ENCODE measurements around the gene HEMK1.

Gene HEMK1

DNA sequence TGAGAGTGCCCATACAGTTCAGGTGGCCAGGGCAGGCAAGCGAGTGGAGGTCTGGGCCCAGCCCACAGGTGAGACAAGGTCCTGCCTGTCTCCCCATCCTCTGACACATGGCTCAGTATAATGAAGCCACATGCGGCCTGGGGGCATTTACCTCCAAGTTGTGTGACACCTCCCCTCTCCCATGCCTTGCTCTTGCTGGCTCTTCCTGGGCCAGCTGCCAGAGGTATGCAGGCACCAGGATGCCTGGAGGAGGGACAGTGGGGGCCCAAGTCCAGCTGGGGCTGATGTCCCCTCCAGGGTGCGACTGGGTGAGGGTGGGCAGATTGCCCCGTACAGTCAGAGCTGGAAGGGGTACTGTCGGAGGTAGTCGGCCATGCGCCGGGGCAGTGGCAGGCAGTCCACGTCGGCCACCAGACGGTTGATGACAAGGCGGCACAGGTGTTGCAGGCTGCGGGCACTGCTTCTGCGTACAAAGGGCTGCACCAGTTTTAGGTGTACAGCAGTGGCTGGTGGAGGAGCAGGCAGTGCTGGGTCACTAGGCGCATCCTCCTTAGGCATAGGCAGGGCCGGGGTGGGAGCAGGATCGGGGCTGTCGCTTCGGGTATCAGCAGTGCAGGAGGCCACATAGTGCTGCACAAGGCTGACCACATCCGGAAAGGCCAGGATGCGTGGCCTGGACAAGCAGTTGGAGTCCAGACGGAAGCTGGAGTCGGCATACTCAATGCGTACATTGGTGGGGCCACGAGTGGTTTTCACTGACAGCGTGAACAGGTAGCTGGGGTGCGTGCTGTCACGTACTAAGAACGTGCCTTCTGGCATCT is 38.2 kb downstream of the HEMK1 start:
- peak overlapping the region; percentile 59 to 92 for H3K27ac ChIP-seq (ENCODE audit: insufficient read depth in 1 of 2, low read depth in 1 of 2, low read length in 2 of 2, poor library complexity in 1 of 2, severe bottlenecking in 2 of 2)
- no peaks in the 10 kb centered on the region for H3K27me3 ChIP-seq (replicated peaks in 2 of 5; ENCODE audit: control insufficient read depth in 4 of 5, insufficient read depth in 5 of 5, low read length in 4 of 5)
- POLR2A ChIA-PET = interaction anchor here (0.6 to 4.6 kb wide), 2 partner anchors 15 to 975 kb away, joined by 5 to 42 read pairs; no protein-coding TSS in a partner anchor
- CTCF ChIA-PET = interaction anchor here (1.1 to 40.1 kb wide), 6 partner anchors 8 to 36 kb away, joined by 4 to 799 read pairs (median 14); partner anchors contain the start of genes C3orf18 and HEMK1
- DNase-seq = no peak
- 87% methylated on average over 29 of the region's 29 CpGs for WGBS (ENCODE audit: insufficient coverage)
- H3K9me3 ChIP-seq (ENCODE audit: control extremely low read depth in 1 of 5, control insufficient read depth in 4 of 5, insufficient read depth in 2 of 5, low read depth in 1 of 5, low read length in 4 of 5) = no peaks in the 10 kb centered on the region
- peak overlapping the region in 5 of 7 experiments; percentile 8 to 92 (median 48) for H3K4me3 ChIP-seq (ENCODE audit: control insufficient read depth in 1 of 7, extremely low read depth in 1 of 7, insufficient read depth in 4 of 7, low read depth in 2 of 7, low read length in 6 of 7)
- peaks cover 26 to 94% (median 91%) of the 10 kb centered on the region in 4 experiments for H3K4me1 ChIP-seq (ENCODE audit: control extremely low read depth in 1 of 4, control insufficient read depth in 4 of 4, insufficient read depth in 4 of 4, low read length in 3 of 4)
- peaks cover 2 to 85% (median 38%) of the 10 kb centered on the region in 4 experiments for H3K36me3 ChIP-seq (ENCODE audit: control insufficient read depth in 4 of 4, insufficient read depth in 4 of 4, low read length in 3 of 4)

GRCh38 chr3:50608278-50608677 is 39.0 kb downstream of the HEMK1 start:
- WGBS (ENCODE audit: insufficient coverage) = 88% methylated on average over 7 of the region's 7 CpGs
- Histone ChIP-seq H3K4me3 (ENCODE audit: control insufficient read depth in 1 of 7, extremely low read depth in 1 of 7, insufficient read depth in 4 of 7, low read depth in 2 of 7, low read length in 6 of 7) (peak overlapping the region in 4 of 7 experiments; percentile 8 to 92 (median 82)), H3K4me1 (ENCODE audit: control extremely low read depth in 1 of 4, control insufficient read depth in 4 of 4, insufficient read depth in 4 of 4, low read length in 3 of 4) (peaks cover 25 to 94% (median 91%) of the 10 kb centered on the region in 4 experiments), H3K36me3 (ENCODE audit: control insufficient read depth in 4 of 4, insufficient read depth in 4 of 4, low read length in 3 of 4) (peaks cover 2 to 77% (median 36%) of the 10 kb centered on the region in 4 experiments), H3K27ac (ENCODE audit: insufficient read depth in 1 of 2, low read depth in 1 of 2, low read length in 2 of 2, poor library complexity in 1 of 2, severe bottlenecking in 2 of 2) (peak overlapping the region; percentile 43 to 92), H3K27me3 (replicated peaks in 2 of 5; ENCODE audit: control insufficient read depth in 4 of 5, insufficient read depth in 5 of 5, low read length in 4 of 5) (no peaks in the 10 kb centered on the region), H3K9me3 (ENCODE audit: control extremely low read depth in 1 of 5, control insufficient read depth in 4 of 5, insufficient read depth in 2 of 5, low read depth in 1 of 5, low read length in 4 of 5) (no peaks in the 10 kb centered on the region)
- DNase-seq = no peak
- ChIA-PET CTCF (interaction anchor here (1.1 to 40.1 kb wide), 5 partner anchors 8 to 37 kb away, joined by 4 to 799 read pairs (median 81); partner anchors contain the start of genes C3orf18 and HEMK1), POLR2A (interaction anchor here (4.6 kb wide), 1 partner anchor 16 kb away, joined by 42 read pairs; no protein-coding TSS in a partner anchor)

- peak overlapping the region; percentile 61 to 92 for H3K27ac ChIP-seq (ENCODE audit: insufficient read depth in 1 of 2, low read depth in 1 of 2, low read length in 2 of 2, poor library complexity in 1 of 2, severe bottlenecking in 2 of 2)
- peaks cover 25 to 92% (median 89%) of the 10 kb centered on the region in 4 experiments for H3K4me1 ChIP-seq (ENCODE audit: control extremely low read depth in 1 of 4, control insufficient read depth in 4 of 4, insufficient read depth in 4 of 4, low read length in 3 of 4)
- H3K9me3 ChIP-seq (ENCODE audit: control extremely low read depth in 1 of 5, control insufficient read depth in 4 of 5, insufficient read depth in 2 of 5, low read depth in 1 of 5, low read length in 4 of 5) = no peaks in the 10 kb centered on the region
These were observed 39.9 kb downstream of the HEMK1 start for GRCh38 chr3:50609071-50609762.

GRCh38 chr3:50609763-50610085 is 40.4 kb downstream of the HEMK1 start:
- WGBS (ENCODE audit: insufficient coverage) = 59% methylated on average over 3 of the region's 3 CpGs
- H3K27ac ChIP-seq (ENCODE audit: insufficient read depth in 1 of 2, low read depth in 1 of 2, low read length in 2 of 2, poor library complexity in 1 of 2, severe bottlenecking in 2 of 2) = peak overlapping the region; percentile 61 to 92
- no peak for DNase-seq
- ChIA-PET CTCF (interaction anchor here (1.0 to 40.1 kb wide), 8 partner anchors 10 to 56 kb away, joined by 3 to 799 read pairs (median 10); partner anchors contain the start of genes C3orf18 and HEMK1), POLR2A (interaction anchor here (0.6 to 4.6 kb wide), 4 partner anchors 9 to 38 kb away, joined by 3 to 42 read pairs (median 8); no protein-coding TSS in a partner anchor)
- H3K4me3 ChIP-seq (ENCODE audit: control insufficient read depth in 1 of 7, extremely low read depth in 1 of 7, insufficient read depth in 4 of 7, low read depth in 2 of 7, low read length in 6 of 7) = peak overlapping the region in 6 of 7 experiments; percentile 73 to 92 (median 80)
- no peaks in the 10 kb centered on the region for H3K27me3 ChIP-seq (replicated peaks in 2 of 5; ENCODE audit: control insufficient read depth in 4 of 5, insufficient read depth in 5 of 5, low read length in 4 of 5)
- peaks cover 23 to 87% (median 84%) of the 10 kb centered on the region in 4 experiments for H3K4me1 ChIP-seq (ENCODE audit: control extremely low read depth in 1 of 4, control insufficient read depth in 4 of 4, insufficient read depth in 4 of 4, low read length in 3 of 4)
- H3K36me3 ChIP-seq (ENCODE audit: control insufficient read depth in 4 of 4, insufficient read depth in 4 of 4, low read length in 3 of 4) = peaks cover 0 to 62% (median 26%) of the 10 kb centered on the region in 4 experiments
- no peaks in the 10 kb centered on the region for H3K9me3 ChIP-seq (ENCODE audit: control extremely low read depth in 1 of 5, control insufficient read depth in 4 of 5, insufficient read depth in 2 of 5, low read depth in 1 of 5, low read length in 4 of 5)

More at GRCh38 chr3:50609071-50609762, 39.9 kb downstream of the HEMK1 start:
- 45% methylated on average over 2 of the region's 5 CpGs for WGBS (ENCODE audit: insufficient coverage)
- POLR2A ChIA-PET = interaction anchor here (1.2 to 4.6 kb wide), 3 partner anchors 8 to 20 kb away, joined by 4 to 42 read pairs (median 12); no protein-coding TSS in a partner anchor
- DNase-seq = no peak
- Histone ChIP-seq H3K36me3 (ENCODE audit: control insufficient read depth in 4 of 4, insufficient read depth in 4 of 4, low read length in 3 of 4) (peaks cover 2 to 67% (median 30%) of the 10 kb centered on the region in 4 experiments), H3K27me3 (replicated peaks in 2 of 5; ENCODE audit: control insufficient read depth in 4 of 5, insufficient read depth in 5 of 5, low read length in 4 of 5) (no peaks in the 10 kb centered on the region), H3K4me3 (ENCODE audit: control insufficient read depth in 1 of 7, extremely low read depth in 1 of 7, insufficient read depth in 4 of 7, low read depth in 2 of 7, low read length in 6 of 7) (peak overlapping the region in 6 of 7 experiments; percentile 50 to 92 (median 80))
- CTCF ChIA-PET = interaction anchor here (1.0 to 40.1 kb wide), 7 partner anchors 10 to 55 kb away, joined by 3 to 799 read pairs (median 16); partner anchors contain the start of genes C3orf18 and HEMK1

DNA sequence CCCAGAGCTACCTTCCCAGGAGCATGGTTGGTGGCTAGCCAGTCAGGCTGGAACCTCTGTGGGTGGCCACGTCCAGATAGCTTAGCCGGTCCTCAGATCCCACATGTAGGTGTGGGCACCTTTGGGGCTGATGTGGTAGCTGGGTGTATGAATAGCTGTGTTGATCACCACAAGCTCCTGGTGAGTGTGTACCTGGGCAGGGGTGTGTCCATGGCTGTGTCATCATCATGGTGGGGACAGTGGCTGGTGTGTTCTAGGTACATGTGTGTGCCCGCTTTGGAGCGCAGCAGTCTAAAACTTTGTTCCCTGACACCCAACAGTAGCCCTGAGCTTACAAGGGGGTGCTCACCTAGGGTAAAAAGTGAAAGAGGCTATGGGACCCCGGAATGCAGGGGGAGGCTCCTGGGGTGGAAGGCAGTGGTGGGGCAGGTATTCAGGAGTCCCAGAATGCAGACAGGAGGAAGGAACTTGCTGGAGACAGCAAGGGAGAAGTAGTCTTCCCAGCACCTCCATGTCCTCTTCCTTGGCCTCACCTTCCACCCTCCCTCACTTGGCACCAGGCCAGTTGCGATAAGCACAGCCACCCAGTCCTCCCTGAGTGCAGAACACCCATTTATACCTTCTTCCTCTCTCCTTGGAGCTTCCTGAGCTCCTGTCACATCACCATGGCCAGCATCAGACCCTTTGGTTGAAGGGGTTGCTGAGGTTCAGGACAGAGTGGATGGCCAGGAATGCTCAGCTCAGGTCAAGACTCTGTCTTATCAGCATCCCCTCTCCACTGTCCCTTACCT is 41.1 kb downstream of the HEMK1 start:
- CTCF ChIA-PET = interaction anchor here (1.0 to 40.1 kb wide), 9 partner anchors 10 to 777 kb away, joined by 3 to 799 read pairs (median 5); partner anchors contain the start of genes C3orf18 and HEMK1

GRCh38 chr3:50610992-50611463 is 41.7 kb downstream of the HEMK1 start:
- Histone ChIP-seq H3K9me3 (ENCODE audit: control extremely low read depth in 1 of 5, control insufficient read depth in 4 of 5, insufficient read depth in 2 of 5, low read depth in 1 of 5, low read length in 4 of 5) (no peaks in the 10 kb centered on the region), H3K4me1 (ENCODE audit: control extremely low read depth in 1 of 4, control insufficient read depth in 4 of 4, insufficient read depth in 4 of 4, low read length in 3 of 4) (peaks cover 20 to 80% (median 78%) of the 10 kb centered on the region in 4 experiments), H3K36me3 (ENCODE audit: control insufficient read depth in 4 of 4, insufficient read depth in 4 of 4, low read length in 3 of 4) (peaks cover 0 to 49% (median 22%) of the 10 kb centered on the region in 4 experiments), H3K27ac (ENCODE audit: insufficient read depth in 1 of 2, low read depth in 1 of 2, low read length in 2 of 2, poor library complexity in 1 of 2, severe bottlenecking in 2 of 2) (peak overlapping the region; percentile 61 to 92), H3K27me3 (replicated peaks in 2 of 5; ENCODE audit: control insufficient read depth in 4 of 5, insufficient read depth in 5 of 5, low read length in 4 of 5) (no peaks in the 10 kb centered on the region), H3K4me3 (ENCODE audit: control insufficient read depth in 1 of 7, extremely low read depth in 1 of 7, insufficient read depth in 4 of 7, low read depth in 2 of 7, low read length in 6 of 7) (peak overlapping the region; percentile 70 to 92 (median 78))
- POLR2A ChIA-PET = interaction anchor here (0.6 to 4.6 kb wide), 5 partner anchors 10 to 927 kb away, joined by 4 to 42 read pairs (median 6); partner anchors contain the start of genes HEMK1 and MANF
- WGBS (ENCODE audit: insufficient coverage) = 2% methylated on average over 7 of the region's 10 CpGs
- DNase-seq = no peak
- CTCF ChIA-PET = interaction anchor here (1.2 to 40.1 kb wide), 8 partner anchors 11 to 779 kb away, joined by 4 to 799 read pairs (median 10); partner anchors contain the start of genes C3orf18 and HEMK1

More for the DNA sequence above, 41.1 kb downstream of the HEMK1 start:
- Histone ChIP-seq H3K27me3 (replicated peaks in 2 of 5; ENCODE audit: control insufficient read depth in 4 of 5, insufficient read depth in 5 of 5, low read length in 4 of 5) (no peaks in the 10 kb centered on the region), H3K9me3 (ENCODE audit: control extremely low read depth in 1 of 5, control insufficient read depth in 4 of 5, insufficient read depth in 2 of 5, low read depth in 1 of 5, low read length in 4 of 5) (no peaks in the 10 kb centered on the region), H3K4me3 (ENCODE audit: control insufficient read depth in 1 of 7, extremely low read depth in 1 of 7, insufficient read depth in 4 of 7, low read depth in 2 of 7, low read length in 6 of 7) (peak overlapping the region; percentile 70 to 92 (median 78)), H3K4me1 (ENCODE audit: control extremely low read depth in 1 of 4, control insufficient read depth in 4 of 4, insufficient read depth in 4 of 4, low read length in 3 of 4) (peaks cover 21 to 81% (median 80%) of the 10 kb centered on the region in 4 experiments), H3K36me3 (ENCODE audit: control insufficient read depth in 4 of 4, insufficient read depth in 4 of 4, low read length in 3 of 4) (peaks cover 0 to 56% (median 25%) of the 10 kb centered on the region in 4 experiments), H3K27ac (ENCODE audit: insufficient read depth in 1 of 2, low read depth in 1 of 2, low read length in 2 of 2, poor library complexity in 1 of 2, severe bottlenecking in 2 of 2) (peak overlapping the region; percentile 61 to 92)
- POLR2A ChIA-PET = interaction anchor here (0.6 to 4.6 kb wide), 5 partner anchors 10 to 928 kb away, joined by 3 to 42 read pairs (median 4); no protein-coding TSS in a partner anchor
- no peak for DNase-seq
- 67% methylated on average over 5 of the region's 6 CpGs for WGBS (ENCODE audit: insufficient coverage)

All from common myeloid progenitor, CD34-positive (primary cell).